Measurements from ENCODE around the gene ZNF22. TPM values are rescaled to one million over a fixed set of nuclear protein-coding genes. Genes with fewer than 3 reads are reported as not detected.

ZNF22 gene
- total and polyA plus RNA-seq, 2 of the 4 experiments (the other 2 are of a cell fraction): 10.6 to 12.4 TPM

DNA sequence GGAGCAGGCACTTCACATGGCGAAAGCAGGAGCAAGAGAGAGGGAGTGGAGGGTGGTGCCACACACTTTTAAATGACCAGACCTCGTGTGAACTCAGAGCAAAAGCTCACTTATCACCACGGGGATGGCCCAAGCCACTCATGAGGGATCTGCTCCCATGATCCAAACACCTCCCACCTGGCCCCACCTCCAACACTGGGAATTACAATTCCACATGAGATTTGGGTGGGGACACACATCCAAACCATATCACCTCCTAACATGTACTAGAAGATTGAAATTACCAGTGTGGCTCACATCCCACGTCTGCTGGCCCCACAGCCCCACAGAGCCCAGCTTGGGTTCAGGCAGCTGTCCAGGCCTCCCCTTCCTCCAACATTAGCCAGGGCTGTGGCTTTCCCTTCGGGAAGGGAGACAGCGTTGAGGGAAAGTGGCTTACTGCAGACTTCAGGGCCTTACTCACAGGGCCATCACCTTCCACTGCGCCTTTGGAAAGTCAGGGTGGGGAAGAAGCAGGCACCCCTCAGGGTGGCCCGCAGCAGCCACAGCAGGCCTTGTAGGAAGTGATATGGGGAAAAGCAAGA lies 29.8 kb upstream of the ZNF22 start:
- Histone ChIP-seq H3K9me3 (ENCODE audit: control insufficient read depth, insufficient read depth, low read length) (no peaks in the 10 kb centered on the region), H2BK15ac (ENCODE audit: low read depth, low read length) (no peak overlapping the region), H3K27ac (ENCODE audit: insufficient read depth, low read length) (no peak overlapping the region), H3K56ac (ENCODE audit: extremely low read depth, insufficient read depth, low read length) (no peak overlapping the region), H2AK5ac (ENCODE audit: low read depth, low read length) (no peak overlapping the region), H3K27me3 (ENCODE audit: control insufficient read depth, insufficient read depth, low read length) (no peaks in the 10 kb centered on the region), H3K18ac (ENCODE audit: low read depth, low read length) (no peak overlapping the region), H3K23ac (ENCODE audit: low read depth, low read length) (no peak overlapping the region), H3K79me1 (ENCODE audit: low read depth in 1 of 2, low read length in 2 of 2) (peaks cover 0 to 29% of the 10 kb centered on the region in 2 experiments; a peak in 2 of 4 replicates), H4K91ac (ENCODE audit: insufficient read depth, low read depth, low read length) (no peak overlapping the region), H3K4ac (ENCODE audit: low read depth, low read length) (no peak overlapping the region), H2AFZ (replicated peaks; ENCODE audit: low read length, poor library complexity) (no peak overlapping the region), H2BK120ac (ENCODE audit: low read depth, low read length) (no peak overlapping the region), H2BK5ac (ENCODE audit: low read depth, low read length, poor library complexity, severe bottlenecking) (no peak overlapping the region), H3K4me3 (ENCODE audit: insufficient read depth, low read depth, low read length) (no peak overlapping the region), H4K20me1 (ENCODE audit: insufficient read depth, low read length) (no peaks in the 10 kb centered on the region; the same call in 1 of the 2 replicates), H3K9ac (ENCODE audit: low read depth, low read length) (no peak overlapping the region), H3K9me1 (ENCODE audit: insufficient read depth, low read length) (peaks cover 6% of the 10 kb centered on the region), H3K4me1 (ENCODE audit: control insufficient read depth, insufficient read depth, low read length) (peaks cover 31% of the 10 kb centered on the region), H4K5ac (ENCODE audit: low read depth, low read length) (no peak overlapping the region), H2BK20ac (ENCODE audit: low read depth, low read length) (no peak overlapping the region), H2AK9ac (replicated peaks; ENCODE audit: low read depth, low read length, poor library complexity) (no peak overlapping the region), H3K36me3 (ENCODE audit: control insufficient read depth, insufficient read depth, low read length) (peaks cover 10% of the 10 kb centered on the region; the same call in 1 of the 2 replicates), H4K8ac (ENCODE audit: low read depth in 2 of 2, low read length in 2 of 2) (no peak overlapping the region), H3K4me2 (ENCODE audit: low read depth, low read length) (no peak overlapping the region), H3K14ac (replicated peaks; ENCODE audit: low read depth, low read length) (no peak overlapping the region)
- in situ Hi-C loops (cut with MboI; ENCODE audit: low sequenced_read_pairs): no loop called here
- no TSS peak for BruUV-seq (replicated peaks)
- dilution Hi-C loops (cut with HindIII; ENCODE audit: low sequenced_read_pairs, unreplicated experiment): no loop called here
- no peak for ATAC-seq (ENCODE audit: low read depth)
- no peak for DNase-seq
- intact Hi-C loops (cut with micrococcal nuclease): no loop called here
- WGBS, 2 experiments (ENCODE audit: extremely low coverage in 2 of 2, insufficient read length in 1 of 2): 80% methylated on average over 1 of the region's 8 CpGs; no CpG with 5 or more reads in 1 of the 2 experiments
- POLR2A ChIA-PET (ENCODE audit: unreplicated experiment): no interaction called here
- CTCF ChIA-PET: no interaction called here
- TF ChIP-seq, protein P1, sequence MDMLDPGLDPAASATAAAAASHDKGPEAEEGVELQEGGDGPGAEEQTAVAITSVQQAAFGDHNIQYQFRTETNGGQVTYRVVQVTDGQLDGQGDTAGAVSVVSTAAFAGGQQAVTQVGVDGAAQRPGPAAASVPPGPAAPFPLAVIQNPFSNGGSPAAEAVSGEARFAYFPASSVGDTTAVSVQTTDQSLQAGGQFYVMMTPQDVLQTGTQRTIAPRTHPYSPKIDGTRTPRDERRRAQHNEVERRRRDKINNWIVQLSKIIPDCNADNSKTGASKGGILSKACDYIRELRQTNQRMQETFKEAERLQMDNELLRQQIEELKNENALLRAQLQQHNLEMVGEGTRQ (IDR thresholded peaks at IDR 0.05; ENCODE audit: low read depth, low read length): no peak
- no peak for TF ChIP-seq BHLHE40 (IDR thresholded peaks at IDR 0.05; ENCODE audit: low read depth, low read length)

Data from IMR-90 (cell line).